NT2/D1 (cell line): ENCODE measurements around the gene MMP2.

ENCODE experiments used
- SUZ12 ChIP-seq: IDR thresholded peaks from 2 replicates; pipeline ENCODE4 v1.6.1; 2011; ENCODE audit not compliant: insufficient read length, insufficient read depth; ENCODE audit errors: extremely low read depth
- YY1 ChIP-seq: IDR thresholded peaks from 2 replicates; pipeline ENCODE4 v1.6.1; 2011; ENCODE audit not compliant: insufficient read length, insufficient read depth
- ZNF274 ChIP-seq: IDR thresholded peaks from 2 replicates; pipeline ENCODE4 v1.6.1; 2011; ENCODE audit warnings: mild to moderate bottlenecking, low read depth, low read length

DNA sequence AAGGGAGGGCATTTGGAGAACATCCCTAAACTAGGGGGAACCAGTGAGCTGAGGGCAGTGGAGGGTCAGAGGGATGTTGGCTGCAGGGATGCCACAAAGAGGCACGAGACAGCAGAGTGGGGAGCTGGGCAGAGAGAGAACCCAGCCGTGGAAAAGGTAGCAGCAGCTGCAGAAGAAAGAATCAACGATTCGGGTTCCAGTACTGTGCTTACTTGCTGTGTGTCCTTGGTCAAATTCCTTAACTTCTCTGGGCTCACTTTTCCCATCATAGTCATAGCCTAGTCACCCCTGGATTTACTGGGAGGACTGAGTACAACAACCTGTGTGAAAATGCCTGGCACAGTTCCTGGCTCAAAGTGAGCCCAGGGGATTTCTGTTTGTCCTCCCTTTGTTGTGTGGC lies 12.8 kb upstream of the MMP2 start:
- TF ChIP-seq YY1: no peak
- no peak for TF ChIP-seq ZNF274
- no peak for TF ChIP-seq SUZ12
